ENCODE data around the gene EXOC4.
"Not testable (repeated sequence)": the region's sequence is repeated elsewhere in the genome, so short reads cannot be mapped to it uniquely, and the experiment has no call there.

The EXOC4 gene

DNA sequence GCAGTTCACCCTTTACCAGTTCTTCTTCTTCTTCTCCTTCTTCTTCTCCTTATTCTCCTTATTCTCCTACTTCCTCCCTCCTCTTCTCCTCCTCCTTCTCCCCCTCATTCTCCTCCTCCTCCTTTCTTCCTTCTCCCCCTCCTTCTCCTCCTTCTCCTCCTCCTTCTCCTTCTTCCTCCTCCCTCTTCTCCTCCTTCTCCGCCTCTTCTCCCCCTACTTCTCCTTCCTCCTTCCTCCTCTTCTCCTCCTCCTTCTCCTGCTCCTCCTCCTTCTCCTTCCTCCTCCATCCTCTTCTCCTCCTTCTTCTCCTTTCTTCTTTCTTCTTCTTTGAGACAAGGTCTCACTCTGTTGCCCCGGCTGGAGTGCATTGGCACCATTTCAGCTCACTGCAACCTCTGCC is 816.3 kb downstream of the EXOC4 start:
- Histone ChIP-seq H3K4me1 (ENCODE audit: control insufficient read depth, insufficient read depth, low read length) (no peaks in the 10 kb centered on the region), H3K9me3 (ENCODE audit: control insufficient read depth, low read length) (no peaks in the 10 kb centered on the region), H3K36me3 (ENCODE audit: control insufficient read depth, insufficient read depth, low read length) (no peaks in the 10 kb centered on the region), H3K4me3 (ENCODE audit: insufficient read depth, low read depth, low read length) (no peak overlapping the region), H3K27me3 (ENCODE audit: control insufficient read depth, insufficient read depth, low read length, poor library complexity, severe bottlenecking) (no peaks in the 10 kb centered on the region), H3K27ac (ENCODE audit: insufficient read depth, low read depth, low read length, poor library complexity, severe bottlenecking) (no peak overlapping the region)
- 89 to 95% methylated on average over 2 of the region's 2 CpGs for WGBS, 2 experiments

DNA sequence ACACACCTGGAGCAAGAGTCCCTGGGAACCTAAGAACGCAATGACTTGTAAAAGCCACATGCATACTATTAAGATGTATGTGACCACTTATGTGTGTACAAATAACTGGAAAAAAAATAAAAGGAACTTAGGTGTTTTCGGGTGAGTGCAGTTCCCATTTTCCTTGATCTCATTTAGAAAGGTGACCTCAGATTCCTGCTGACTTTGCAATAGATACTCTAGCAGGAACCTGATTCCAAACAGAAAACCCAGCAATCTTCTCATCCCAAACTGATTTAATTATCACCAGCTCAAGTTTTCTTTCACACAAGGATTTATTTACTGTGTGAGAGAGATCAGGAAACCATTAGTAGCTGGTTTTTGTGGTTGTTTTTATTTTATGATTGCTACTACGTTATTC is 817.8 kb downstream of the EXOC4 start:
- Histone ChIP-seq H3K27ac (ENCODE audit: insufficient read depth, low read depth, low read length, poor library complexity, severe bottlenecking) (no peak overlapping the region), H3K36me3 (ENCODE audit: control insufficient read depth, insufficient read depth, low read length) (no peaks in the 10 kb centered on the region), H3K27me3 (ENCODE audit: control insufficient read depth, insufficient read depth, low read length, poor library complexity, severe bottlenecking) (no peaks in the 10 kb centered on the region), H3K4me1 (ENCODE audit: control insufficient read depth, insufficient read depth, low read length) (no peaks in the 10 kb centered on the region), H3K4me3 (ENCODE audit: insufficient read depth, low read depth, low read length) (no peak overlapping the region), H3K9me3 (ENCODE audit: control insufficient read depth, low read length) (no peaks in the 10 kb centered on the region)
- WGBS, 2 experiments: 93 to 95% methylated on average over 3 of the region's 3 CpGs

DNA sequence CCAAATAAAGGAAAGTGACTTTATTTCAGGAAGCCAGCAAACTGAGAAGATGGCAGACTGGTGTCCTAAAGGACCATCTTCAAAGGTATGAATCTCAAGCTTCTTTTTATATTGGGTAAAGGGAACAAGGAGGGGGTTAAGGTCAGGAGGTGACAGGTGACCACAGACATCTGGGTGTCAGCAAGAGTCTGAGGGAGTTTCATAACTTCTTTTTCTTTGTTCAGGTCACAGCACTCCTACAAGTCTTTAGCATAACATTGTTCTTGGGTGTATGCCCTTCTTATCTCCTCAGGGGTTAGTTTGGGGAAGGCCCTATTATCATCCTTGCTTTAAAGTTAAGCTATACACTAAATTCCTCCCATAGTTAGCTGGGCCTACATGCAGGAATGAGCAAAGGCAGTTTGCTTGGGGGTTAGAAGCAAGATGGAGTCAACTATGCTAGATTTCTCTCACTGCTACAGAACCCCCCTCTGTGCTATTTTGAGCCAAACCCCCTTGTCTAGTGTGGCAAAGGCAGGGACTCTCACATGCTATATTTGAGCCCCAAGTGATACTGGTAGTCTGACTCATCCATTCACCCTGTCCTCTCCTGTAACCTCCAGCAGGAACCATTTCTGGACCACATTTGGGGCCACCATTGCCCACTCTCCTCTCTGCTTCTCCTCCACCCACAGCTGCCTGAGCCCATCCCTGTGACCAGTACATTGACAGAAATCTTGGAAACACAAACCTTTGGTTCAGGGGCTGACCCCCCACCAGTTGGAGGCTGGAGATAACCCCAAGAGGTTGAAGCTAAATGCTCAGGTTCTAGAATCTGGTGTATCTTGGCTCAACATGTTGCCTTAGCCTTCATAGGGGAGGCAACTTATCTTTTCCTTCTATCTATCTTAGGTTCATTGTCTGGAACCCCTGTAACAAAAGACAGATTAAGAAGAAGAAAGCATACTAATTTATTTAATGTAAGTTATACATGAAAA is 818.8 kb downstream of the EXOC4 start:
- H3K4me3 ChIP-seq (ENCODE audit: insufficient read depth, low read depth, low read length): no peak overlapping the region
- no peaks in the 10 kb centered on the region for H3K9me3 ChIP-seq (ENCODE audit: control insufficient read depth, low read length)
- H3K4me1 ChIP-seq (ENCODE audit: control insufficient read depth, insufficient read depth, low read length): no peaks in the 10 kb centered on the region
- no peak overlapping the region for H3K27ac ChIP-seq (ENCODE audit: insufficient read depth, low read depth, low read length, poor library complexity, severe bottlenecking)
- H3K27me3 ChIP-seq (ENCODE audit: control insufficient read depth, insufficient read depth, low read length, poor library complexity, severe bottlenecking): no peaks in the 10 kb centered on the region
- H3K36me3 ChIP-seq (ENCODE audit: control insufficient read depth, insufficient read depth, low read length): no peaks in the 10 kb centered on the region

DNA sequence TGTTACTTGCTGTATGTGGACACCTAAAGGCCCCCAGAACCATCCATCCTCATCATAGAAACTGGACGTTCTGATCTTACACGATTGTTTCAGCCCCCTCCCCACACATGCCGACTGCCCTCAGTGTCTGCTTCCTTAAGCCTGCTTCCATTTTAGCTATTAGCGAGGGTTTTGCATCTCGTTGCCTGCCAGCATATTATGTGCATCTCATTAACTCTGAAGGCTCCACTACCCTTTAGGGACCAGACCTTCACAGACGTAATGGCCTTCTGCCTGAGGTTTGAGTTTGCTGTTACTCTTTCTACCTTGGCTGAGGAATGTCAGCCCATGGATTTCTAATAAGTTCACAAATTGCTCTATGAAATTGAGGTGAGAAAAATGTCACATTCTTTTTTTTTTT is 820.4 kb downstream of the EXOC4 start:
- no peaks in the 10 kb centered on the region for H3K4me1 ChIP-seq (ENCODE audit: control insufficient read depth, insufficient read depth, low read length)
- no peaks in the 10 kb centered on the region for H3K9me3 ChIP-seq (ENCODE audit: control insufficient read depth, low read length)
- H3K27me3 ChIP-seq (ENCODE audit: control insufficient read depth, insufficient read depth, low read length, poor library complexity, severe bottlenecking): no peaks in the 10 kb centered on the region
- no peak overlapping the region for H3K27ac ChIP-seq (ENCODE audit: insufficient read depth, low read depth, low read length, poor library complexity, severe bottlenecking)
- no peaks in the 10 kb centered on the region for H3K36me3 ChIP-seq (ENCODE audit: control insufficient read depth, insufficient read depth, low read length)
- WGBS, 2 experiments: 88 to 95% methylated on average over 6 of the region's 6 CpGs
- no peak overlapping the region for H3K4me3 ChIP-seq (ENCODE audit: insufficient read depth, low read depth, low read length)

DNA sequence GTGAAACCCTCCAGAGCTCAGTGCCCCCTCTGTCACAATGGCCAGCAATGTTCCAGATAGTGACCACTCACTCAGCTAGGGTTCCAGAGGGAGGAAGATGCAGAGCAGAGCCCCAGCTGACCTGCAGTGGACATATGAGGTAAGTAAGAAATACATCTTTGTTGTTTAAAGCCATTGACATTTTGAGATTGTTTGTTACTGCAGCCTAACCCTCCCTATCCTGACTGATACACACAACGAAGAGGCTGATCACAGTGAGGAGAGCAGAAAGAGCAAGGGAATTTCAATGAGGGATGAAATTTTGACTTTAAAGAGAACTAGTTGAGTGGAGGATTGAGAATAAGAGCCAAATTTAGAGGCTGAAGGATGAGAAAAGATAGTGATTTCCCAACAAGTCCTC is 822.9 kb downstream of the EXOC4 start:
- 94 to 96% methylated on average over 1 of the region's 1 CpG for WGBS, 2 experiments
- Histone ChIP-seq H3K27ac (ENCODE audit: insufficient read depth, low read depth, low read length, poor library complexity, severe bottlenecking) (no peak overlapping the region), H3K36me3 (ENCODE audit: control insufficient read depth, insufficient read depth, low read length) (no peaks in the 10 kb centered on the region), H3K27me3 (ENCODE audit: control insufficient read depth, insufficient read depth, low read length, poor library complexity, severe bottlenecking) (no peaks in the 10 kb centered on the region), H3K9me3 (ENCODE audit: control insufficient read depth, low read length) (no peaks in the 10 kb centered on the region), H3K4me1 (ENCODE audit: control insufficient read depth, insufficient read depth, low read length) (no peaks in the 10 kb centered on the region), H3K4me3 (ENCODE audit: insufficient read depth, low read depth, low read length) (no peak overlapping the region)

DNA sequence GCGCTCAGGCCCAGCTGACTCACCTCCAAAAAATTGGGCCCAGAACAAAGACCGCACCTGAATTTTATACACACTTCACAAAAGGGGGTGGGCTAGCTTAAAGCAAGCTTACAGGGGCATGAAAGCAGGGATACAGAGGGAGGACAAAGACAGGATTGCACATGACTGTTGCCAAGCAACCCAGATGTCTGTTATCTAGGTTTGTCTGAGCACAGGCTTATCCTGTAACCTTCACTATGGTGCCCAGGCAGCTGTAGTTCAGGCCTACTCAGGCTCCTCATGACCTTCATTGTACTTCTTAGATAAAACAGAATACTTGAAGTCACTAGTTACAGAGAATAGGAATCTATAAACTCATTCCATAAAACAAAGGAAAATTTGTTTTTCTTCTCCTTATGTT is 824.7 kb downstream of the EXOC4 start:
- H3K27me3 ChIP-seq (ENCODE audit: control insufficient read depth, insufficient read depth, low read length, poor library complexity, severe bottlenecking); H3K4me1 ChIP-seq (ENCODE audit: control insufficient read depth, insufficient read depth, low read length); H3K36me3 ChIP-seq (ENCODE audit: control insufficient read depth, insufficient read depth, low read length); H3K4me3 ChIP-seq (ENCODE audit: insufficient read depth, low read depth, low read length); H3K9me3 ChIP-seq (ENCODE audit: control insufficient read depth, low read length); H3K27ac ChIP-seq (ENCODE audit: insufficient read depth, low read depth, low read length, poor library complexity, severe bottlenecking): not testable (repeated sequence)
- 95 to 97% methylated on average over 2 of the region's 2 CpGs for WGBS, 2 experiments

DNA sequence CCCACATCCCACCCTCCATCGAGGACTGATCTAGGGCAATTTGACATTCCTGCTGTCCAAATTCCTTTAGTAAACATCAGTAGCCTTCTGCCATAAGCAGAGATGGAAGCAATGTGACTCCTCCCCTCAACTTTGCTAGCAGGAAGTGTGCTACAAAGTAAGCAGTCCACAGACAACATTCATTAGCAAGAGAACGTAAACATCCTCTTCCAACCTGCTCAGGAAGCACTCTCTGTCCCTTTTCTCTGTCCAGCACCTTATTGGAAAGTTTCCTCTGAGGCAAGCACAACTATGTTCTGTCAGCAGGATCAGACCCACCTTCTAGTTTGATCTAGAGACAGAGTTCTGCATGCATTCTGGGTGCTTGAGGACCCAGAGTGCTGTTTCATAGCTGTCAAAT is 826.1 kb downstream of the EXOC4 start:
- Histone ChIP-seq H3K9me3 (ENCODE audit: control insufficient read depth, low read length) (no peaks in the 10 kb centered on the region), H3K4me1 (ENCODE audit: control insufficient read depth, insufficient read depth, low read length) (no peaks in the 10 kb centered on the region), H3K36me3 (ENCODE audit: control insufficient read depth, insufficient read depth, low read length) (no peaks in the 10 kb centered on the region), H3K27me3 (ENCODE audit: control insufficient read depth, insufficient read depth, low read length, poor library complexity, severe bottlenecking) (no peaks in the 10 kb centered on the region), H3K27ac (ENCODE audit: insufficient read depth, low read depth, low read length, poor library complexity, severe bottlenecking) (no peak overlapping the region), H3K4me3 (ENCODE audit: insufficient read depth, low read depth, low read length) (no peak overlapping the region)
- 94 to 96% methylated on average over 2 of the region's 2 CpGs for WGBS, 2 experiments

DNA sequence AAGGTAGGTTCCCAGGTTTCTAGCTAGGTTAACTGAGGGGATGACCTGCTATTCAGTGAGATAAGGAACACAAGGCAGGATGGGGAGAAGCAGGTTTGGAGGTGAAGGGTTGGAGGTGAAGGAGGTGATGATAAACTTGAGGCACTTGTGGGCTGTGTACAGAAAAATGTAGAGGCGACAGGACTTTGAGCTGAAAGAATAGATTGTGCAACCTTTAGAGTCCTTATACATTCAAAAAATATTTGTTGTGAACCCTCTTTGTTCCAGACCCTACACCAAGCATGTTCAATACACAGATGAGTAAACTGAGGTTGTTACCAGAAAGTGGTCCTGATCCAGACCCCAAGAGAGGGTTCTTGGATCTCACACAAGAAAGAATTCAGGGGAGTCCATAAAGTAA is 828.8 kb downstream of the EXOC4 start:
- no peak overlapping the region for H3K4me3 ChIP-seq (ENCODE audit: insufficient read depth, low read depth, low read length)
- no peaks in the 10 kb centered on the region for H3K36me3 ChIP-seq (ENCODE audit: control insufficient read depth, insufficient read depth, low read length)
- H3K27ac ChIP-seq (ENCODE audit: insufficient read depth, low read depth, low read length, poor library complexity, severe bottlenecking): no peak overlapping the region
- H3K27me3 ChIP-seq (ENCODE audit: control insufficient read depth, insufficient read depth, low read length, poor library complexity, severe bottlenecking): no peaks in the 10 kb centered on the region
- no peaks in the 10 kb centered on the region for H3K9me3 ChIP-seq (ENCODE audit: control insufficient read depth, low read length)
- WGBS, 2 experiments: 88 to 100% methylated on average over 1 of the region's 1 CpG
- no peaks in the 10 kb centered on the region for H3K4me1 ChIP-seq (ENCODE audit: control insufficient read depth, insufficient read depth, low read length)

DNA sequence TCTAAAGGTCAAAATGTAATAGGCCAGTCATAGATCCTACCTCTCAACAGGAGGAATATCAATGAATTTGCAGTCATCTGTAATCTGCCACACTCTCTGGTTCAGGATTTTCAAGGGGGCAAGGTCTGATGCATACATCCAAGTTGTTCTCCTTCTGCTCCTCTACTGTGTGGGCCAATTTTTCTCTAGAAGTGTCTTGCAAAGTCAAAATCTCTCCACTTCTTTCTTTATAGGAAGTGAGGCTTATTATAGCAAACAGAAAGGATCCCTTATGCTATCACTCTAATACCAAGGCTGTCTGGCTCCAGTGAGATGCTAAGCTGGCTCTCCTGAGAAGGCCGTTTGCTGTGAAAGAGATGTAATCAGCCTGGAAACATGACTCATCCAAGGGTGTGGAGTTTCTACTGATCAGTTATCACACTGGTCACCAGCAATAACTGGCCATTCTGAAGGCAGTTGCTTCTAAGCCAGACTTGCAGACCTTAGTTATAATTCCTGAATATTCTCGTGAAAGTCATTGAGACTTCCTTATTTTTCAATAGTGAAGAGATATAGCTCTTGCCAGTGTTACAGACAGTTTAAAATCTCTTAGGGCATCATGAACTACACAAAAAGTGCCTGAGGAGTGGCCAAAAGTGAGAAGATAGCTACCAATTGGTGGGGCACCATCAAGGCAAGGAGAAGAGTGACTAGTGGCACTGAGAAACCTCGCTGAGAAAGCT is 831.0 kb downstream of the EXOC4 start:
- no peaks in the 10 kb centered on the region for H3K4me1 ChIP-seq (ENCODE audit: control insufficient read depth, insufficient read depth, low read length)
- H3K4me3 ChIP-seq (ENCODE audit: insufficient read depth, low read depth, low read length): no peak overlapping the region
- 80 to 82% methylated on average over 3 of the region's 3 CpGs for WGBS, 2 experiments
- no peak overlapping the region for H3K27ac ChIP-seq (ENCODE audit: insufficient read depth, low read depth, low read length, poor library complexity, severe bottlenecking)
- H3K36me3 ChIP-seq (ENCODE audit: control insufficient read depth, insufficient read depth, low read length): no peaks in the 10 kb centered on the region
- no peaks in the 10 kb centered on the region for H3K9me3 ChIP-seq (ENCODE audit: control insufficient read depth, low read length)
- no peaks in the 10 kb centered on the region for H3K27me3 ChIP-seq (ENCODE audit: control insufficient read depth, insufficient read depth, low read length, poor library complexity, severe bottlenecking)

DNA sequence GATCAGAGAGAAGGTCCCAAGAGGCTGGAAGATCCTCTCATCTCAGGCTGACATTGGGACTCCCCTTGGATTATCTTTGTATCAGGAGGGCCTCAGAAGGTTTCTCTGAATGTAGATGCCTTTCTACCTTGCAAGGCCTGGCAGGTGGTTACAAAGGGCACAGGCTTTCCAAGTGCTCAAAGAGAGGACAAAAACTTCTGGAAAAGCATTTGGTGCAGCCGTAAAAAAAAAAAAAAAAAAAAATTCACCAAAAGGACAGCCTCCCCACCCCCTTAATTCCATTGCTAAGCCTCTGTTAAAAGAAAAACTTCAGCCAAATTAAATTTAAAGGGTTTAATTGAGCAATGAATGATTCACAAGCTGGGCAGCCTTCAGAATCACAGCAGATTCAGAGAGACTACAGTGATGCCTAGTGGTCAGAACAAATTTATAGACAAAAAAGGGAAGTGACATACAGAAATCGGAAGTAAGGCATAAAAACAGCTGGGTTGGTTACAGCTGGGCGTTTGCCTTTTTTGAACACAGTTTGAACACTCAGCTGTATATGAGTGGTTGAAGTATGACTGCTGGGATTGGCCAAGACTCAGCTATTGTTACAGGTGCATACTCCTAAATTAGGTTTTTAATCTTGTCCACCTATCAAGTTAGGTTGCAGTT is 831.7 kb downstream of the EXOC4 start:
- H3K4me1 ChIP-seq (ENCODE audit: control insufficient read depth, insufficient read depth, low read length): no peaks in the 10 kb centered on the region
- H3K27ac ChIP-seq (ENCODE audit: insufficient read depth, low read depth, low read length, poor library complexity, severe bottlenecking): no peak overlapping the region
- no peak overlapping the region for H3K4me3 ChIP-seq (ENCODE audit: insufficient read depth, low read depth, low read length)
- H3K27me3 ChIP-seq (ENCODE audit: control insufficient read depth, insufficient read depth, low read length, poor library complexity, severe bottlenecking): no peaks in the 10 kb centered on the region
- no peaks in the 10 kb centered on the region for H3K36me3 ChIP-seq (ENCODE audit: control insufficient read depth, insufficient read depth, low read length)
- H3K9me3 ChIP-seq (ENCODE audit: control insufficient read depth, low read length): peaks cover 5% of the 10 kb centered on the region
- 90 to 91% methylated on average over 3 of the region's 3 CpGs for WGBS, 2 experiments
